Lower lobe of right lung (tissue), 2 donors: ENCODE data around the gene IGSF5. TPM values are rescaled to one million over a fixed set of nuclear protein-coding genes. Genes with fewer than 3 reads are reported as not detected.

ENCODE experiments used
- ATAC-seq, 2 donors: fragments of 200-7000 bp; cut with Tn5 transposase; one replicate each; pipeline ENCODE4 v1.9.1; 2020 to 2022; ENCODE audit warnings: mild to moderate bottlenecking in 2 of 2, moderate library complexity in 2 of 2
- DNase-seq: peaks from one replicate; pipeline ENCODE4 v3.0.0-alpha.2; 2020
- H3K27ac ChIP-seq: fragments of 200-600 bp; one replicate; pipeline ENCODE4 v1.8.0; 2022
- H3K27me3 ChIP-seq: fragments of 200-600 bp; one replicate; pipeline ENCODE4 v1.8.0; 2022; ENCODE audit warnings: low read depth
- H3K36me3 ChIP-seq: fragments of 200-600 bp; one replicate; pipeline ENCODE4 v1.8.0; 2022; ENCODE audit warnings: mild to moderate bottlenecking
- H3K4me1 ChIP-seq: fragments of 200-600 bp; one replicate; pipeline ENCODE4 v1.8.0; 2022
- H3K4me3 ChIP-seq: fragments of 200-600 bp; one replicate; pipeline ENCODE4 v1.8.0; 2022; ENCODE audit warnings: mild to moderate bottlenecking
- H3K9me3 ChIP-seq: fragments of 200-600 bp; one replicate; pipeline ENCODE4 v1.8.0; 2022
- intact Hi-C: fragments of 100-400 bp; cut with DNase I; formaldehyde crosslinking; loops from one replicate; pipeline ENCODE4 v1.11.0; 2022
- total RNA-seq: library from RNA; stranded (reverse); fragmentation: NEBNext Ultra II Directional; extraction: Animal tissue kit (Norgen Biotek cat#: 25700); gene quantifications from one replicate; pipeline ENCODE4 v1.2.1, GENCODE V29; 2021
- TF ChIP-seq, protein P1 (sequence below): fragments of 200-600 bp; IDR thresholded peaks from one replicate; pipeline ENCODE4 v1.8.0; 2022; ENCODE audit warnings: antibody characterized with exemption, mild to moderate bottlenecking
- donor health status: DM: no; HTN: yes; CAD: no; lungs with severe emphysema.

IGSF5 gene
- total RNA-seq, 1 donor from 2014 or later: not detected

GRCh38 chr21:39847877-39848276 is 102.9 kb downstream of the IGSF5 start:
- DNase-seq (no peak), ATAC-seq (no peak)
- no peaks in the 10 kb centered on the region for H3K9me3 ChIP-seq
- H3K36me3 ChIP-seq: no peaks in the 10 kb centered on the region
- H3K4me1 ChIP-seq: no peaks in the 10 kb centered on the region
- no peaks in the 10 kb centered on the region for H3K27me3 ChIP-seq
- intact Hi-C loops: no loop called here
- H3K4me3 ChIP-seq: no peak overlapping the region
- TF ChIP-seq, protein P1, sequence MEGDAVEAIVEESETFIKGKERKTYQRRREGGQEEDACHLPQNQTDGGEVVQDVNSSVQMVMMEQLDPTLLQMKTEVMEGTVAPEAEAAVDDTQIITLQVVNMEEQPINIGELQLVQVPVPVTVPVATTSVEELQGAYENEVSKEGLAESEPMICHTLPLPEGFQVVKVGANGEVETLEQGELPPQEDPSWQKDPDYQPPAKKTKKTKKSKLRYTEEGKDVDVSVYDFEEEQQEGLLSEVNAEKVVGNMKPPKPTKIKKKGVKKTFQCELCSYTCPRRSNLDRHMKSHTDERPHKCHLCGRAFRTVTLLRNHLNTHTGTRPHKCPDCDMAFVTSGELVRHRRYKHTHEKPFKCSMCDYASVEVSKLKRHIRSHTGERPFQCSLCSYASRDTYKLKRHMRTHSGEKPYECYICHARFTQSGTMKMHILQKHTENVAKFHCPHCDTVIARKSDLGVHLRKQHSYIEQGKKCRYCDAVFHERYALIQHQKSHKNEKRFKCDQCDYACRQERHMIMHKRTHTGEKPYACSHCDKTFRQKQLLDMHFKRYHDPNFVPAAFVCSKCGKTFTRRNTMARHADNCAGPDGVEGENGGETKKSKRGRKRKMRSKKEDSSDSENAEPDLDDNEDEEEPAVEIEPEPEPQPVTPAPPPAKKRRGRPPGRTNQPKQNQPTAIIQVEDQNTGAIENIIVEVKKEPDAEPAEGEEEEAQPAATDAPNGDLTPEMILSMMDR: no peak
- H3K27ac ChIP-seq: no peak overlapping the region

- no peaks in the 10 kb centered on the region for H3K4me1 ChIP-seq
- H3K36me3 ChIP-seq: no peaks in the 10 kb centered on the region
- DNase-seq: no peak
- ATAC-seq: no peak
- no peak overlapping the region for H3K4me3 ChIP-seq
- no peaks in the 10 kb centered on the region for H3K27me3 ChIP-seq
- no peak overlapping the region for H3K27ac ChIP-seq
- TF ChIP-seq, protein P1: no peak
- intact Hi-C loops: no loop called here
- H3K9me3 ChIP-seq: no peaks in the 10 kb centered on the region
Observed at GRCh38 chr21:39849014-39849655, 104.2 kb downstream of the IGSF5 start.

DNA sequence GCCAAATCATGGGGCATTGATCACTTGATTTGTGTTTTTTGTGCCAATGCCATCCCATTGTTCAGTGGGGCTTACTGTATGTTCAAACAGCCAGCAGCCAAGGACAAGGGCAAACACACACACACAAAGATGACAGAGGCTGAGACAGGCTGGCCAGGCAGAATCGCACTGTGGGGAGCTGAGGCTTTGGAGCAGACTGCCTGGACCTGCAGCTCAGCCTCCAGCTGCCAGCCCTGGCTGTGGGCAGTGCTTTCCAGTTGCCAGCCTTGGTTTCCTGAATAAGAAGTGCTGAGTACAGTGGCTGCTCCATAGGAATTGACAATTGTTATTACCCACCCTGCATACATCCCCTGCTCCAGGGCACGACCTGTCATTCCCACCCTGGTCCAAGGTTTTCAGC is 105.3 kb downstream of the IGSF5 start:
- TF ChIP-seq, protein P1: no peak
- H3K4me3 ChIP-seq: no peak overlapping the region
- no peaks in the 10 kb centered on the region for H3K27me3 ChIP-seq
- no peaks in the 10 kb centered on the region for H3K36me3 ChIP-seq
- no peak overlapping the region for H3K27ac ChIP-seq
- DNase-seq: no peak
- intact Hi-C loops: no loop called here
- no peaks in the 10 kb centered on the region for H3K4me1 ChIP-seq
- ATAC-seq: no peak
- H3K9me3 ChIP-seq: no peaks in the 10 kb centered on the region

DNA sequence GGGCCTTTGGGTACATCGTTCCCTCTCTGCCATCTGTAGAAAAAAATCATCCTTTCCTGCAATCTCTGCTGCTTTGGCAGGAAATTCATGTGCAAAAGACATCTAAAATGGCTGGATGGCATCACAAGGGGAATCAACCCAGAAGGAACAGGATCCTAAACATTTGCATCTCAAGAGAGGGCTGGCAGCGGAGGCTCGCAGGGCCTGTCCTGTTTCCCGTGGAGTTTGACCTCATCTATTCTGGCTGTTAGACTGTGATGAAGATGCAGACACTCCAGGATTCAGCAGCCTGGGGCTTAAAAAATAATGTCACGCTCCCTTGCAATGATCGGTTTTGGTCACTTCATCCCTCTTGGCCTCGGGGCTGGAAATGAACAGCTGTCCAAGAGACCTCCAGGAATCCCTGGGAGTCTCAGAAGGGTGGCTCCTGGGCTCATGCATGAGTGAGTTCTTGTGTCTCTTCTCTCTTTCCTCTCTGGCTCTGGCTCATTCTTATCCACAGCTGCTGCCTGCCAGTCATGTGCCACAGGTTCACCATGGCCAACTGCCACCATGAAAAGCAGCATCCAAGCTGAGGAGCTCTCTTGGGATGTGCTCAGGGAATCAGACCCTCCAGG is 106.1 kb downstream of the IGSF5 start:
- no peaks in the 10 kb centered on the region for H3K4me1 ChIP-seq
- intact Hi-C loops: no loop called here
- no peak overlapping the region for H3K4me3 ChIP-seq
- TF ChIP-seq, protein P1: no peak
- ATAC-seq (no peak), DNase-seq (no peak)
- H3K9me3 ChIP-seq: no peaks in the 10 kb centered on the region
- no peaks in the 10 kb centered on the region for H3K27me3 ChIP-seq
- no peaks in the 10 kb centered on the region for H3K36me3 ChIP-seq
- H3K27ac ChIP-seq: no peak overlapping the region

Other genes starting within 250 kb of the IGSF5 start
- gene B3GALT5, start 132.2 kb upstream of the IGSF5 start, total RNA-seq: 1.5 TPM
- gene PCP4, start 122.3 kb downstream of the IGSF5 start, total RNA-seq: 0.95 TPM